ENCODE results near the gene PPFIA2. TPM values are rescaled to one million over a fixed set of nuclear protein-coding genes. Genes with fewer than 3 reads are reported as not detected.
"Not testable (repeated sequence)": the region's sequence is repeated elsewhere in the genome, so short reads cannot be mapped to it uniquely, and the experiment has no call there.

Gene PPFIA2
- total RNA-seq, 1 donor from 2014 or later: 0.40 TPM

GRCh38 chr12:81670759-81671158 lies 88.4 kb downstream of the PPFIA2 start:
- DNase-seq (ENCODE audit: low read depth, low spot score): no peak

GRCh38 chr12:81668475-81668874 lies 90.7 kb downstream of the PPFIA2 start:
- DNase-seq (ENCODE audit: low read depth, low spot score): no peak

- DNase-seq (ENCODE audit: low read depth, low spot score): not testable (repeated sequence)
Measured at GRCh38 chr12:81659310-81659709, 99.8 kb downstream of the PPFIA2 start.

GRCh38 chr12:81644503-81644902 lies 114.6 kb downstream of the PPFIA2 start:
- no peak for DNase-seq (ENCODE audit: low read depth, low spot score)

- no peak for DNase-seq (ENCODE audit: low read depth, low spot score)
Measured at GRCh38 chr12:81639196-81639595, 120.0 kb downstream of the PPFIA2 start.

GRCh38 chr12:81633127-81633526 lies 126.0 kb downstream of the PPFIA2 start:
- no peak for DNase-seq (ENCODE audit: low read depth, low spot score)

- no peak for DNase-seq (ENCODE audit: low read depth, low spot score)
Measured at GRCh38 chr12:81627336-81628189, 131.6 kb downstream of the PPFIA2 start.

GRCh38 chr12:81626406-81626805 lies 132.7 kb downstream of the PPFIA2 start:
- DNase-seq (ENCODE audit: low read depth, low spot score): no peak

GRCh38 chr12:81617915-81618314 lies 141.2 kb downstream of the PPFIA2 start:
- no peak for DNase-seq (ENCODE audit: low read depth, low spot score)

- DNase-seq (ENCODE audit: low read depth, low spot score): no peak
Measured at GRCh38 chr12:81615026-81615588, 144.0 kb downstream of the PPFIA2 start.

GRCh38 chr12:81610955-81611889 lies 147.9 kb downstream of the PPFIA2 start:
- no peak for DNase-seq (ENCODE audit: low read depth, low spot score)

- no peak for DNase-seq (ENCODE audit: low read depth, low spot score)
Measured at GRCh38 chr12:81597928-81598604, 161.1 kb downstream of the PPFIA2 start.

- DNase-seq (ENCODE audit: low read depth, low spot score): no peak
Measured at GRCh38 chr12:81596558-81596957, 162.6 kb downstream of the PPFIA2 start.

GRCh38 chr12:81591256-81591655 lies 167.9 kb downstream of the PPFIA2 start:
- DNase-seq (ENCODE audit: low read depth, low spot score): no peak

GRCh38 chr12:81590703-81591102 lies 168.4 kb downstream of the PPFIA2 start:
- DNase-seq (ENCODE audit: low read depth, low spot score): not testable (repeated sequence)

- no peak for DNase-seq (ENCODE audit: low read depth, low spot score)
Measured at GRCh38 chr12:81588235-81589008, 170.7 kb downstream of the PPFIA2 start.

GRCh38 chr12:81585787-81586186 lies 173.4 kb downstream of the PPFIA2 start:
- no peak for DNase-seq (ENCODE audit: low read depth, low spot score)

GRCh38 chr12:81573228-81573627 lies 185.9 kb downstream of the PPFIA2 start:
- DNase-seq (ENCODE audit: low read depth, low spot score): no peak

- no peak for DNase-seq (ENCODE audit: low read depth, low spot score)
Measured at GRCh38 chr12:81572411-81572810, 186.7 kb downstream of the PPFIA2 start.

GRCh38 chr12:81570234-81570633 lies 188.9 kb downstream of the PPFIA2 start:
- no peak for DNase-seq (ENCODE audit: low read depth, low spot score)

GRCh38 chr12:81564237-81564636 lies 194.9 kb downstream of the PPFIA2 start:
- no peak for DNase-seq (ENCODE audit: low read depth, low spot score)

All from pulmonary artery endothelial cell (primary cell).